Epithelial cell of esophagus (primary cell): ENCODE measurements around the gene C19orf33.

Source experiments
- DNase-seq: peaks from one replicate; pipeline ENCODE4 v3.0.0; 2010; ENCODE audit warnings: low read depth
- H3K4me3 ChIP-seq: 2 replicates; pipeline ENCODE4 v1.5.1; 2011; ENCODE audit warnings: mild to moderate bottlenecking, low read length, control low read depth
- CTCF ChIP-seq: IDR thresholded peaks from 2 replicates; pipeline ENCODE4 v1.5.1; 2011; ENCODE audit warnings: low read depth, mild to moderate bottlenecking, low read length, control low read depth, inconsistent platforms; ENCODE audit not compliant: insufficient read depth; ENCODE audit errors: missing control alignments

Gene C19orf33

GRCh38 chr19:38323291-38323690, 19.2 kb downstream of the C19orf33 start:
- no peak for DNase-seq
- H3K4me3 ChIP-seq = no peak overlapping the region
- no peak for TF ChIP-seq CTCF

- no peak for TF ChIP-seq CTCF
- H3K4me3 ChIP-seq = no peak overlapping the region
- peak; percentile 68 for DNase-seq
Observed at GRCh38 chr19:38324431-38324830, 20.4 kb downstream of the C19orf33 start.

DNA sequence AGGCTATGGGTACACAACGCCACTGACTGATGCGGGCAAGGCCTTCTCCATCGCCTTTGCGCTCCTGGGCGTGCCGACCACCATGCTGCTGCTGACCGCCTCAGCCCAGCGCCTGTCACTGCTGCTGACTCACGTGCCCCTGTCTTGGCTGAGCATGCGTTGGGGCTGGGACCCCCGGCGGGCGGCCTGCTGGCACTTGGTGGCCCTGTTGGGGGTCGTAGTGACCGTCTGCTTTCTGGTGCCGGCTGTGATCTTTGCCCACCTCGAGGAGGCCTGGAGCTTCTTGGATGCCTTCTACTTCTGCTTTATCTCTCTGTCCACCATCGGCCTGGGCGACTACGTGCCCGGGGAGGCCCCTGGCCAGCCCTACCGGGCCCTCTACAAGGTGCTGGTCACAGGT, 22.5 kb downstream of the C19orf33 start:
- no peak for TF ChIP-seq CTCF
- H3K4me3 ChIP-seq = no peak overlapping the region

DNA sequence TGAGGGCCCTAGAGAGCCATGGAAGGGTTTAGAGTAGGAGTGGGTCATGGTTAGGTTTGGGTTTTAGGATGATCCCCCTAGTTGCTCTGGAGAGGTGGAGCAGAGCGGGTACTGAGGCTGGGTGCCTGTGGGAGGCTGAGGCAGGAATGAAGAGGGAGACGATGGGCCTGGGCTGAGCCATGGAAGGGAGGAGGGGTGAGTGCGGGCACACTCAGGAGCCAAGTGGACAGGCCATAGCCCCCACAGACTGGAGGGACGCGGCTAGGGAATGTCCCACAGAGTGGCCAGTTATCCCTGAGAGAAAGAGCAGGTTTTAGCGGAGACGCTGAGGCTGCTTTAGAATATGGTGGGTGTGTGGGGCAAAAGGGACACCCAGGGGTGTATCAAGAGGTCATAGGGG, 25.6 kb downstream of the C19orf33 start:
- TF ChIP-seq CTCF = no peak
- H3K4me3 ChIP-seq = no peak overlapping the region
- DNase-seq = no peak

More for the DNA sequence above, 22.5 kb downstream of the C19orf33 start:
- no peak for DNase-seq

DNA sequence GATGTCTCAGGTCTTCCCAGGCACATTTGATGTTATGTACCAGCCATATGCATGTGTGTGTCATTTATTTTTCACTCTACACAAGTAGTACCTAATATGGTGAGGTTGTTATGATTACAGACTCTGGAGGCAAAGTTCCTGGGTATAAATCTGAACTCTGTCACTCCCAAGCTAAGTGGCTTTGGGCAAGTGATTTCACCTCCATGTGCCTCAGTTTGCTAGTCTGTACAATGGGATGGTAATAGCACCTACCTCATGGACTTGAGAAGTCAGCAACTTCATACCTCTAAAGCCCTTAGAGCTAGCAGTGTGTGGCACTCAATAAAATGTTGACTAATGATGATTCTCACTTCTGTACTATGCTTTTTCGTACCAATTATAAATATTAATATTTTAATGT, 27.7 kb downstream of the C19orf33 start:
- no peak for TF ChIP-seq CTCF
- H3K4me3 ChIP-seq = no peak overlapping the region
- no peak for DNase-seq

DNA sequence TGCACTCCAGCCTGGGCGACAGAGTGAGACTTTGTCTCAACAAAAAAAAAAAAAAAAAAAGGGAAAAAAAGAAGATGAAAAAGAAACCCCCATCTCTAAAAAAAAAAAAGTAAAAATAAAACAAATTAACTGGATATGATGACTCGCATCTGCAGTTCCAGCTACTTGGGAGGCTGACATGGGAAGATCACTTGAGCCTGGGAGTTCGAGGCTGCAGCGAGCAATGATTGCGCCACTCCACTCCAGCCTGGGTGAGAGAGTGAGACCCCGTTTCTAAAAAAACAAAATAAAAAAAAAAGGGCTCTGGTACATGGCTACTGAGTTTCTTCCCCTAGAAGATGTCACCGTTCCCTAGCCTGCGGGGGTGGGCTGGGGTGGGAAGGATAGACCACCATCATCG, 29.2 kb downstream of the C19orf33 start:
- DNase-seq = no peak
- no peak overlapping the region for H3K4me3 ChIP-seq
- no peak for TF ChIP-seq CTCF

DNA sequence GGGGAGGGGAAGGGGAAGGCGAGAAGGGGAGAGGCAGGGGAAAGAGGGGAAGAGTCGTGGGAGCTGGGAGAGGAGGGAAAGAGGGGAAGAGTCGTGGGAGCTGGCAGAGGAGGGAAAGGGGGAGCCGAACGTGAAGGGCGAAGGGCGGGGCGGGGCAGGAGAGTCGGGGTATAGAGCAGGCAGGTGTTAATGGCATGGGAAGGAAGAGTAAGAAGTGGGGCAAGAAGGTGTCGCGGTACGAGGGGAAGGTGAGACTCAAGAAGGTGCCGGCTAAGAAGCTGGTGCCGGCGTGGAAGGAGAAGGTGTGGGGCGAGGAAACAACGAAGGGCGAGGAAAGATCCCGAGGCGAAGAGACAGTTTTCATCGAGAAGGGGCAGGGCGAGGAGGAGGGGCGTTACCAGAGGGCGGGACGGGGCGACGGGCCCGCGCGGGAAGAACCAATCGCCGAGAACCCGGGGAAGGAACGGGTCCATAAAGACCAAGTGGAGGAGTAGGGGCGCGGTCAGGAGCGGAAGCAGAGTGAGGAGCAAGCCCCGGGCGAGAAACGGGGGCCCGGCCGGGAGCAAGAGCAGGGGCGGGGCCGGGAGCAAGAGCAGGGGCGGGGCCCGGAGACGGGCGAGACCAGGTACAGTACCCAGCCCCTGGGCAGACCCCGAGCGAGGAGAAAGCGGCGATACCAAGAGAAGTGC, 32.0 kb downstream of the C19orf33 start:
- DNase-seq = peak; percentile 99
- no peak for TF ChIP-seq CTCF
- H3K4me3 ChIP-seq = peak overlapping the region; percentile 86
